Heart left ventricle (tissue), 13 donors: ENCODE data around the gene FMNL3.

ENCODE experiments used
- POLR2A ChIP-seq, 2 donors: fragments of 450-650 bp; IDR thresholded peaks; one replicate each; pipeline ENCODE4 v1.6.1; 2017; ENCODE audit warnings: antibody characterized with exemption in 2 of 2, mild to moderate bottlenecking in 2 of 2, moderate library complexity in 2 of 2
- TF ChIP-seq, protein P1 (sequence below), 12 donors: fragments of 200-600 bp; sonication (generic) in 4 of 12; IDR thresholded peaks; one replicate each; pipeline versions ENCODE4 v1.5.0 to v1.8.0; 2018 to 2022; ENCODE audit warnings: antibody characterized with exemption in 12 of 12, mild to moderate bottlenecking in 5 of 12
- donor health status: ischemic (EF 13 %, LVEDD 7.1; RV severe dilation, severe dysfunction).
- donor health status: DM: no; HTN: yes; CAD: no.
- donor health status: DM: no; HTN: no; CAD: no.
- donor health status: ischemic (EF 25% LVEDD 6.9; RV normal size, moderate dysfunction).
- donor health status: ischemic (EF 25% LVEDD 5.7; RV mildly dilated, moderate dysfunction).
- donor health status: ischemic (EF 35%, LVEDD 5.7; RV mildly dilated, moderate dysfunction).
- donor health status: nonischemic (EF 11% LVEDD 7.7; RV severe dilation, severe dysfunction).
- donor health status: DM: yes; HTN: yes; CAD: no.
- donor health status: PGD.
- donor health status: ischemic (EF 29% LVEDD 5.4; RV normal size, mild dysfunction).
- donor health status: nonischemic (EF 23%, LVEDD 6.1; RV moderate dilation, normal function).

- TF ChIP-seq, protein P1, sequence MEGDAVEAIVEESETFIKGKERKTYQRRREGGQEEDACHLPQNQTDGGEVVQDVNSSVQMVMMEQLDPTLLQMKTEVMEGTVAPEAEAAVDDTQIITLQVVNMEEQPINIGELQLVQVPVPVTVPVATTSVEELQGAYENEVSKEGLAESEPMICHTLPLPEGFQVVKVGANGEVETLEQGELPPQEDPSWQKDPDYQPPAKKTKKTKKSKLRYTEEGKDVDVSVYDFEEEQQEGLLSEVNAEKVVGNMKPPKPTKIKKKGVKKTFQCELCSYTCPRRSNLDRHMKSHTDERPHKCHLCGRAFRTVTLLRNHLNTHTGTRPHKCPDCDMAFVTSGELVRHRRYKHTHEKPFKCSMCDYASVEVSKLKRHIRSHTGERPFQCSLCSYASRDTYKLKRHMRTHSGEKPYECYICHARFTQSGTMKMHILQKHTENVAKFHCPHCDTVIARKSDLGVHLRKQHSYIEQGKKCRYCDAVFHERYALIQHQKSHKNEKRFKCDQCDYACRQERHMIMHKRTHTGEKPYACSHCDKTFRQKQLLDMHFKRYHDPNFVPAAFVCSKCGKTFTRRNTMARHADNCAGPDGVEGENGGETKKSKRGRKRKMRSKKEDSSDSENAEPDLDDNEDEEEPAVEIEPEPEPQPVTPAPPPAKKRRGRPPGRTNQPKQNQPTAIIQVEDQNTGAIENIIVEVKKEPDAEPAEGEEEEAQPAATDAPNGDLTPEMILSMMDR (IDR thresholded peaks at IDR 0.05): no peak
- TF ChIP-seq POLR2A (IDR thresholded peaks at IDR 0.05): no peak
Measured at GRCh38 chr12:49675137-49675536, 32.1 kb downstream of the FMNL3 start.
